Keratinocyte (primary cell): ENCODE measurements around the gene CELF6. TPM values are rescaled to one million over a fixed set of nuclear protein-coding genes. Genes with fewer than 3 reads are reported as not detected.

ENCODE experiments used
- DNase-seq: peaks from one replicate; pipeline ENCODE4 v3.0.0-alpha.2; 2011; ENCODE audit warnings: low read depth, missing footprints, low spot score
- FAIRE-seq: peaks from 2 replicates; lab custom pipeline; 2011; peaks lifted over from hg19 to GRCh38; lab: Jason Lieb, UNC
- H2AFZ ChIP-seq: 2 replicates; pipeline ENCODE4 v1.6.0; 2012; ENCODE audit warnings: low read length, control low read depth, inconsistent platforms; ENCODE audit not compliant: control insufficient read depth
- H3K27ac ChIP-seq: 2 replicates; pipeline ENCODE4 v1.5.1; 2011; ENCODE audit warnings: low read length; ENCODE audit not compliant: control insufficient read depth, insufficient read depth
- H3K27me3 ChIP-seq: 3 replicates; pipeline ENCODE4 v1.6.0; 2011; ENCODE audit warnings: low read length; ENCODE audit not compliant: control insufficient read depth, insufficient read depth; ENCODE audit errors: extremely low read depth
- H3K36me3 ChIP-seq, 2 experiments: 2 replicates in 1 of 2; 3 replicates in 1 of 2; pipeline ENCODE4 v1.5.1; 2011; ENCODE audit warnings: low read length in 2 of 2, mild to moderate bottlenecking in 1 of 2; ENCODE audit not compliant: control insufficient read depth in 2 of 2, insufficient read depth in 2 of 2; ENCODE audit errors: extremely low read depth in 1 of 2
- H3K4me1 ChIP-seq: 3 replicates; pipeline ENCODE4 v1.5.1; 2011; ENCODE audit warnings: low read length; ENCODE audit not compliant: control insufficient read depth, insufficient read depth; ENCODE audit errors: extremely low read depth
- H3K4me2 ChIP-seq: 3 replicates; pipeline ENCODE4 v1.6.0; 2011; ENCODE audit warnings: low read depth, low read length; ENCODE audit not compliant: control insufficient read depth, insufficient read depth; ENCODE audit errors: extremely low read depth
- H3K4me3 ChIP-seq, 3 experiments: fragments of 200-600 bp in 1 of 3; sonication (generic) in 1 of 3; 2 replicates in 2 of 3; 3 replicates in 1 of 3; pipeline ENCODE4 v1.5.1; 2011 to 2016; ENCODE audit warnings: low read length in 3 of 3, mild to moderate bottlenecking in 3 of 3, control low read depth in 2 of 3, inconsistent platforms in 1 of 3, low read depth in 1 of 3, mixed read lengths in 1 of 3, mixed run types in 1 of 3, moderate library complexity in 1 of 3; ENCODE audit not compliant: control insufficient read depth in 2 of 3, insufficient read depth in 2 of 3; ENCODE audit errors: extremely low read depth in 1 of 3
- H3K79me2 ChIP-seq: 2 replicates; pipeline ENCODE4 v1.6.0; 2012; ENCODE audit warnings: low read length; ENCODE audit not compliant: control insufficient read depth, insufficient read depth
- H3K9ac ChIP-seq: 3 replicates; pipeline ENCODE4 v1.6.0; 2011; ENCODE audit warnings: low read length; ENCODE audit not compliant: control insufficient read depth, insufficient read depth; ENCODE audit errors: extremely low read depth
- H3K9me1 ChIP-seq: 3 replicates; pipeline ENCODE4 v1.6.0; 2011; ENCODE audit warnings: low read length; ENCODE audit not compliant: control insufficient read depth, insufficient read depth; ENCODE audit errors: extremely low read depth
- H3K9me3 ChIP-seq: 2 replicates; pipeline ENCODE4 v1.5.1; 2012; ENCODE audit warnings: low read depth, low read length; ENCODE audit not compliant: control insufficient read depth
- H4K20me1 ChIP-seq: 3 replicates; pipeline ENCODE4 v1.6.0; 2011; ENCODE audit warnings: low read length; ENCODE audit not compliant: control insufficient read depth, insufficient read depth; ENCODE audit errors: extremely low read depth
- EZH2 ChIP-seq: IDR thresholded peaks from one replicate; pipeline ENCODE4 v1.6.1; 2012; ENCODE audit warnings: inconsistent platforms, mild to moderate bottlenecking, low read length, moderate library complexity
- dilution Hi-C: fragments of 300-500 bp; cut with MboI; formaldehyde crosslinking; loops from one replicate; pipeline ENCODE4 v1.7.0; 2020; ENCODE audit warnings: low sequenced_read_pairs; ENCODE audit not compliant: extremely low pct_ligation_motif_present
- polyA plus RNA-seq, 5 experiments: library from polyadenylated mRNA; depleted of rRNA in 3 of 5; stranded (reverse) in 3 of 5; stranded (forward) in 1 of 5; unstranded in 1 of 5; fragments of >200 nt; gene quantifications; 1 replicate in 1 of 5; 2 replicates in 3 of 5; 3 replicates in 1 of 5; pipeline versions ENCODE4 v1.2.1 to v1.2.3, GENCODE V29; 2011 to 2012; ENCODE audit warnings: missing spikeins in 2 of 5, low read depth in 1 of 5, low replicate concordance in 1 of 5
- TF ChIP-seq, protein P1 (sequence below), 3 experiments: IDR thresholded peaks in 1 of 3; conservative IDR thresholded peaks in 1 of 3; optimal IDR thresholded peaks in 1 of 3; 2 replicates in 2 of 3; 3 replicates in 1 of 3; pipeline versions ENCODE3 to v1.5.1; 2011; ENCODE audit warnings: low read length in 3 of 3, mild to moderate bottlenecking in 3 of 3, moderate library complexity in 2 of 3, control low read depth in 1 of 3, inconsistent platforms in 1 of 3; ENCODE audit not compliant: insufficient read depth in 2 of 3; ENCODE audit errors: extremely low read depth in 1 of 3

CELF6 gene
- polyA plus RNA-seq, 1 donor (not counting 4 experiments of a cell fraction or from before 2014, with no cell fraction given), result 0.04 TPM

DNA sequence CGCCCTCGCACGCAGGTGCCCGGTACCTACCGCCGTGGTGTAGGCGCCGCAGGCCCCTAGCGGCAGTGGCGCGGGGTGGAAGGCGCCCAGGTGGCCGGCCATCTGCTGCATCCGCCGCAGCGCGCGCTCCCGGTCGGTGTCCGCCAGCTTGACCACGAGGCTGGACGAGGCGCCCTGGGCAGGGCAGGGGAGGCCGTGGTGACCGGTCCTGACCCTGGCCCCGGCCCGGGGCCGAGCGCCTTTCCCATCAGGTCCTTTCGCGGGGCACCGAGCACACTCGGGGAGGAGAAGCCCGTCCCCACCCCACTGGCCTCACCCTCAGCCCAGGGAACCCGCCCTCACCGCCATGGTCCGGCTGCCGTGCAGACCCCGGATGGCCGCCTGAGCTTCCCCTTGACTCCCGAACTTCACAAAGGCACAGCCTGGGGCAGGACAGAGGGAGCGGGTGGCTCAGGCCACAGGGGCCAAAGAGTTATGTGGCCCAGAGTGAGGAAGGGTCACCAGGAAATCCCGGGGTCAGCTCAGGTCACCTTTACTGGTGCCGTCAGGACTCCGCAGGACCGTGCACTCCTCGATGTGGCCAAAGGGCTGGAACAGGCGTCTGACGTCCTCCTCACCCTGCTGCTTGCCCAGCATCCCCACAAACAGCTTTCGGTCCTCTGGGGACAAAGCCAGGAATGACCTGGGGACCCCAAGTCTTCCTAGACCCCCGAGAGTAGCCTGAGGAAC is 30.2 kb downstream of the CELF6 start:
- Histone ChIP-seq H3K4me2 (no peak overlapping the region), H3K4me1 (peaks cover 7% of the 10 kb centered on the region), H3K4me3 (no peak overlapping the region), H3K9me1 (no peaks in the 10 kb centered on the region), H3K79me2 (no peaks in the 10 kb centered on the region), H3K9me3 (no peaks in the 10 kb centered on the region), H4K20me1 (no peaks in the 10 kb centered on the region), H3K36me3 (no peaks in the 10 kb centered on the region), H2AFZ (no peak overlapping the region), H3K27me3 (peaks cover 3% of the 10 kb centered on the region), H3K27ac (no peak overlapping the region), H3K9ac (no peak overlapping the region)
- FAIRE-seq (no peak), DNase-seq (no peak)
- no peak for TF ChIP-seq EZH2
- TF ChIP-seq, protein P1, sequence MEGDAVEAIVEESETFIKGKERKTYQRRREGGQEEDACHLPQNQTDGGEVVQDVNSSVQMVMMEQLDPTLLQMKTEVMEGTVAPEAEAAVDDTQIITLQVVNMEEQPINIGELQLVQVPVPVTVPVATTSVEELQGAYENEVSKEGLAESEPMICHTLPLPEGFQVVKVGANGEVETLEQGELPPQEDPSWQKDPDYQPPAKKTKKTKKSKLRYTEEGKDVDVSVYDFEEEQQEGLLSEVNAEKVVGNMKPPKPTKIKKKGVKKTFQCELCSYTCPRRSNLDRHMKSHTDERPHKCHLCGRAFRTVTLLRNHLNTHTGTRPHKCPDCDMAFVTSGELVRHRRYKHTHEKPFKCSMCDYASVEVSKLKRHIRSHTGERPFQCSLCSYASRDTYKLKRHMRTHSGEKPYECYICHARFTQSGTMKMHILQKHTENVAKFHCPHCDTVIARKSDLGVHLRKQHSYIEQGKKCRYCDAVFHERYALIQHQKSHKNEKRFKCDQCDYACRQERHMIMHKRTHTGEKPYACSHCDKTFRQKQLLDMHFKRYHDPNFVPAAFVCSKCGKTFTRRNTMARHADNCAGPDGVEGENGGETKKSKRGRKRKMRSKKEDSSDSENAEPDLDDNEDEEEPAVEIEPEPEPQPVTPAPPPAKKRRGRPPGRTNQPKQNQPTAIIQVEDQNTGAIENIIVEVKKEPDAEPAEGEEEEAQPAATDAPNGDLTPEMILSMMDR (optimal IDR thresholded peaks at IDR 0.05 in 1 of 3, IDR thresholded peaks at IDR 0.05 in 1 of 3, conservative IDR thresholded peaks at IDR 0.05 in 1 of 3; ENCODE audit: extremely low read depth in 1 of 3, insufficient read depth in 2 of 3, low read length in 3 of 3), result no peak
- dilution Hi-C loops, result no loop called here

DNA sequence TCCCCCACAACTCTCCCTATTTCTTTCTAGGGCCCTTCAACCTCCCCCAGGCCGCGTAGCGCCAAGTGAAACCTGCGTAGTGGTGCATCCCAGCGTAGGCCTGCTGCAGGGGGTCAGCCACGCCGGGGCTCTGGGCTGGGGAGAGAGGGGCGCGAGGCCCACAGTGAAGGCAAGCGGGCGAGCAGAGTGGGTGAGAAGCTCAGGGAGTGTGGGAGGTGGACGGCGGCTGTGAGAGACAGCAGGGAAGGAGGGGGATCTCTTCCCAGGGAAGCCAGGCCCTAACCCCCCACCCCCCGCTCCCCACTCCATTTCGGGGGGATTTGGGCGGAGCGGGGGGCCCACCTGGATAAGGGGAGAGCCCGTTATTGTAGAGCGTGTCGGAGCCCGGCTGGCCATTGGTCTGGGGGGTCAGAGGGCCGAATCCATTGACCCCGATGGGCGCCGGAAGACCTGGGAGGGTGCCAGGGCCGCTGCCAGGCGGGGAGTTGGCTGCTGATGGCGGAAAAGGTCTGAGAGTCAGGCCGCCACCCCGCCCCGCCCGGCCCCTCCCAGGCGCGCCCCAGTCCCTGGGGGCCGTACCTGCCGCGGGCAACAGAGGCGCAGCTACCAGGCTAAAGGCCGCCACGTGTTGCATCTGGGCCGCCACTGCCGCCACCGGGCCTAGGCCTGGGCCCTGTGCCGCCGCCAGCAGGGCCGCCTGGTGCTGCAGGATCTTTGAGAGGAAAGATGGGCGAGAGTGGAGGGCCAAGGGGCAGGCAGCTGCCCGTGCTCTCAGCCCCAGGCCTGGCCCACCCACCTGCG is 31.0 kb downstream of the CELF6 start:
- H3K4me2 ChIP-seq, result no peak overlapping the region
- H4K20me1 ChIP-seq, result no peaks in the 10 kb centered on the region
- no peak overlapping the region for H2AFZ ChIP-seq
- FAIRE-seq (no peak), DNase-seq (no peak)
- H3K9ac ChIP-seq, result no peak overlapping the region
- dilution Hi-C loops, result no loop called here
- no peak overlapping the region for H3K4me3 ChIP-seq
- no peaks in the 10 kb centered on the region for H3K36me3 ChIP-seq
- no peak overlapping the region for H3K27ac ChIP-seq
- H3K27me3 ChIP-seq, result peaks cover 3% of the 10 kb centered on the region
- TF ChIP-seq, protein P1 (optimal IDR thresholded peaks at IDR 0.05 in 1 of 3, IDR thresholded peaks at IDR 0.05 in 1 of 3, conservative IDR thresholded peaks at IDR 0.05 in 1 of 3; ENCODE audit: extremely low read depth in 1 of 3, insufficient read depth in 2 of 3, low read length in 3 of 3), result no peak
- TF ChIP-seq EZH2, result no peak
- H3K9me1 ChIP-seq, result no peaks in the 10 kb centered on the region
- peaks cover 14% of the 10 kb centered on the region for H3K4me1 ChIP-seq
- H3K79me2 ChIP-seq, result no peaks in the 10 kb centered on the region
- H3K9me3 ChIP-seq, result no peaks in the 10 kb centered on the region
